K562 (cell line): ENCODE results near the gene ENDOD1. TPM values are rescaled to one million over a fixed set of nuclear protein-coding genes. Genes with fewer than 3 reads are reported as not detected.
A peak's percentile ranks its signal among the peaks of the same experiment; 100 is the strongest.

Experiments used
- CAMTA2 ChIP-seq: fragments of 250-450 bp; sonication (Bioruptor Pico); conservative IDR thresholded peaks from 2 replicates; pipeline ENCODE4 v1.5.1; 2022
- CREM ChIP-seq: IDR thresholded peaks from 2 replicates; pipeline ENCODE4 v1.6.1; 2014; ENCODE audit warnings: antibody characterized with exemption, low read depth
- E2F8 ChIP-seq: fragments of 450-650 bp; IDR thresholded peaks from 2 replicates; pipeline ENCODE4 v1.7.1; 2018; ENCODE audit warnings: mild to moderate bottlenecking, low read depth; ENCODE audit not compliant: partially characterized antibody
- ELF4 ChIP-seq: fragments of 450-650 bp; formaldehyde crosslinking; IDR thresholded peaks from 2 replicates; pipeline ENCODE4 v1.4.0; 2022; ENCODE audit warnings: missing genetic modification characterization
- FOXA1 ChIP-seq: fragments of 450-650 bp; IDR thresholded peaks from 2 replicates; pipeline ENCODE4 v1.6.1; 2016; ENCODE audit warnings: mild to moderate bottlenecking, borderline replicate concordance
- GTF2E2 ChIP-seq: fragments of 200-800 bp; sonication (Bioruptor generic); IDR thresholded peaks from 2 replicates; pipeline ENCODE4 v1.6.1; 2016; ENCODE audit warnings: missing genetic modification characterization, missing compliant biosample characterization
- ILK ChIP-seq: fragments of 450-650 bp; IDR thresholded peaks from 2 replicates; pipeline ENCODE4 v1.6.1; 2016; ENCODE audit warnings: missing genetic modification characterization, low read depth, mild to moderate bottlenecking, missing compliant biosample characterization, moderate library complexity, borderline replicate concordance
- KDM4B ChIP-seq, 2 experiments: fragments of 450-650 bp in 1 of 2; sonication (generic) in 1 of 2; IDR thresholded peaks; 2 replicates each; pipeline ENCODE4 v1.6.1; 2016 to 2017; ENCODE audit warnings: borderline replicate concordance in 2 of 2, antibody characterized with exemption in 1 of 2, low read depth in 1 of 2, mild to moderate bottlenecking in 1 of 2
- MED1 ChIP-seq: sonication (generic); formaldehyde crosslinking; IDR thresholded peaks from 2 replicates; pipeline ENCODE4 v1.8.1; 2023; ENCODE audit warnings: missing genetic modification reagents, borderline replicate concordance
- NCOR1 ChIP-seq: fragments of 450-650 bp; IDR thresholded peaks from 2 replicates; pipeline ENCODE4 v1.6.1; 2016; ENCODE audit warnings: mild to moderate bottlenecking, moderate library complexity
- SETDB1 ChIP-seq: IDR thresholded peaks from one replicate; pipeline ENCODE4 v1.6.1; 2012; ENCODE audit warnings: low read length, control low read depth, inconsistent platforms
- STAT5B ChIP-seq: fragments of 250-450 bp; sonication (Bioruptor Pico); IDR thresholded peaks from 2 replicates; pipeline ENCODE4 v1.8.0; 2021; ENCODE audit warnings: mild to moderate bottlenecking, inconsistent platforms
- TSC22D4 ChIP-seq: fragments of 450-650 bp; IDR thresholded peaks from 2 replicates; pipeline ENCODE4 v1.6.1; 2016; ENCODE audit warnings: missing genetic modification characterization, missing biosample characterization, control low read depth
- VEZF1 ChIP-seq: fragments of 200-800 bp; sonication (Bioruptor generic); IDR thresholded peaks from 2 replicates; pipeline ENCODE4 v1.6.1; 2017; ENCODE audit warnings: missing genetic modification characterization, missing compliant biosample characterization
- ZBTB9 ChIP-seq: fragments of 450-650 bp; formaldehyde crosslinking; IDR thresholded peaks from 2 replicates; pipeline ENCODE4 v1.4.0; 2020; ENCODE audit warnings: mild to moderate bottlenecking, moderate library complexity
- ZC3H8 ChIP-seq: fragments of 450-650 bp; IDR thresholded peaks from 2 replicates; pipeline ENCODE4 v1.6.1; 2017
- ZNF23 ChIP-seq: fragments of 250-450 bp; sonication (Bioruptor Pico); IDR thresholded peaks from 2 replicates; pipeline ENCODE4 v1.4.0; 2020; ENCODE audit warnings: mild to moderate bottlenecking
- ZNF3 ChIP-seq: fragments of 250-450 bp; sonication (Bioruptor Pico); IDR thresholded peaks from 2 replicates; pipeline ENCODE4 v1.5.0; 2021; ENCODE audit warnings: mild to moderate bottlenecking, moderate library complexity
- ZNF639 ChIP-seq, 2 experiments: fragments of 200-800 bp in 1 of 2; sonication (Bioruptor generic) in 1 of 2; sonication (generic) in 1 of 2; formaldehyde crosslinking in 1 of 2; IDR thresholded peaks in 1 of 2; conservative IDR thresholded peaks in 1 of 2; 2 replicates each; pipeline versions ENCODE4 v1.5.0 to v1.6.1; 2016 to 2020; ENCODE audit warnings: missing compliant biosample characterization in 1 of 2, missing genetic modification characterization in 1 of 2, missing genetic modification reagents in 1 of 2
- ZNF79 ChIP-seq: fragments of 250-450 bp; sonication (Bioruptor Pico); IDR thresholded peaks from 2 replicates; pipeline ENCODE4 v1.4.0; 2020; ENCODE audit warnings: low read depth, mild to moderate bottlenecking, moderate library complexity
- polyA plus RNA-seq, 8 experiments: library from polyadenylated mRNA; depleted of rRNA in 4 of 8; stranded (reverse) in 5 of 8; unstranded in 3 of 8; fragments of >200 nt; fragmentation: Nextera tagmentation in 2 of 8; fragmentation: Illumina TruSeq in 1 of 8; extraction: Ambion mirVana in 2 of 8; extraction: Trizol in 1 of 8; gene quantifications; 2 replicates each; pipeline versions ENCODE4 v1.2.1 to v1.2.3, GENCODE V29; 2011 to 2014; ENCODE audit warnings: inconsistent platforms in 1 of 8, missing spikeins in 1 of 8
- total RNA-seq, 7 experiments: library from RNA; depleted of rRNA in 6 of 7; stranded (reverse); fragments of >200 nt in 6 of 7; fragmentation: Illumina TruSeq in 2 of 7; extraction: Trizol in 2 of 7; gene quantifications; 2 replicates each; pipeline versions ENCODE4 v1.2.1 to v1.2.3, GENCODE V29; 2011 to 2021; ENCODE audit warnings: low replicate concordance in 1 of 7

Gene ENDOD1
- total and polyA plus RNA-seq, 9 of the 15 experiments (the other 6 are each of a cell fraction or from before 2014, with no cell fraction given): 4.2 to 11.8 (median 9.3) TPM

- TF ChIP-seq ZBTB9 (CRISPR knock-in tag): no peak
- TF ChIP-seq ILK (tag): no peak
- TF ChIP-seq MED1: no peak
- no peak for TF ChIP-seq ZNF3
- TF ChIP-seq ZNF79 (CRISPR knock-in tag): no peak
- TF ChIP-seq ZNF23 (CRISPR knock-in tag): no peak
- no peak for TF ChIP-seq FOXA1
- peak in 1 of 2 experiments; percentile 66; a peak in 2 of 4 replicates for TF ChIP-seq ZNF639 (CRISPR knock-in tag; conservative IDR thresholded peaks at IDR 0.05 in 1 of 2, IDR thresholded peaks at IDR 0.05 in 1 of 2)
- 0 out of 2 replicates have a peak, but pooled peaks have one; percentile 19 for TF ChIP-seq VEZF1 (CRISPR knock-in tag)
- no peak for TF ChIP-seq CAMTA2 (CRISPR knock-in tag)
- TF ChIP-seq CREM: peak; percentile 74
- 0 out of 2 replicates have a peak, but pooled peaks have one; percentile 53 for TF ChIP-seq ELF4 (CRISPR knock-in tag)
- TF ChIP-seq SETDB1: no peak
- TF ChIP-seq E2F8: no peak
- TF ChIP-seq ZC3H8: no peak
- 0 out of 2 replicates have a peak, but pooled peaks have one; percentile 28 for TF ChIP-seq NCOR1
- TF ChIP-seq GTF2E2 (tag): no peak
- TF ChIP-seq STAT5B (CRISPR knock-in tag): no peak
- no peak for TF ChIP-seq KDM4B (IDR thresholded peaks at IDR 0.05; ENCODE audit: borderline replicate concordance in 2 of 2, low read depth in 1 of 2)
- TF ChIP-seq TSC22D4: no peak
These were observed 21.1 kb upstream of the ENDOD1 start (continued) for GRCh38 chr11:95068549-95068948.
